ENCODE measurements around the gene ABL1.

DNA sequence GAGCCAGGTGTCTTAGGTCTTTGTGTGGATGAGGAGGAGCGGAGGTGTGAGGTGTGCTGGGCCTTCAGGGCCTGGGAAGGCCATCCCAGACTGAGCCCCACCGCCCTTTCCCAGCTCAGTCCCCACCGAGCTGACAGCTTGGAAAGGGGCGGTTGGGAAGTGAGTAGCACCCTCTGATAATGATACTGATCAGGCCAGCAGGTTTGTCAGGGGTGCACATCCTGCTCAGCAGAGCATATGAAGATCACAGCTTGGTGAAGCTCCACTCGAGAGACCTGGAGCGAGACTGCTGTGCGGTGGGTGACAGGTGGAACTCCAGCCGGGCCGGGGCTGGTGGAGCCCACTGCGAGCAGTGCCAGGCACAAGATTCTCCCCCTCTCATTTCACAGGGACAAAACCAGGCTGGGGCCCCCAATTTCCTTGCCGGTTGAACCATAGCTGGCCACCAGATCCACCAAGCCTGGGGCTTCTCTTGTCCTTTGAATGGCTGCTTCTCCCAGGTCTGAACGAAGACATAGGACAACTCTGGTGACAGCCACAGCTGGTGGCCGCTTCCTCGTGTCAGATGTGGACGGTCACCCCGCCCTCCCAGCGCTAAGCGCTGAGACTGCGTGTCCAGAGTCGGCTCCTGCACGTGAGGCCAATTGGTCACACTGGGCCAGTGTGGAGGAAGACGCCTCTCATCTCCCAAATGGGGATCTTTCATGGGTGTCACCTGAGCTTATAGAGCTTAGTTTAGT is 53.3 kb downstream of the ABL1 start:
- TF ChIP-seq, protein P1, sequence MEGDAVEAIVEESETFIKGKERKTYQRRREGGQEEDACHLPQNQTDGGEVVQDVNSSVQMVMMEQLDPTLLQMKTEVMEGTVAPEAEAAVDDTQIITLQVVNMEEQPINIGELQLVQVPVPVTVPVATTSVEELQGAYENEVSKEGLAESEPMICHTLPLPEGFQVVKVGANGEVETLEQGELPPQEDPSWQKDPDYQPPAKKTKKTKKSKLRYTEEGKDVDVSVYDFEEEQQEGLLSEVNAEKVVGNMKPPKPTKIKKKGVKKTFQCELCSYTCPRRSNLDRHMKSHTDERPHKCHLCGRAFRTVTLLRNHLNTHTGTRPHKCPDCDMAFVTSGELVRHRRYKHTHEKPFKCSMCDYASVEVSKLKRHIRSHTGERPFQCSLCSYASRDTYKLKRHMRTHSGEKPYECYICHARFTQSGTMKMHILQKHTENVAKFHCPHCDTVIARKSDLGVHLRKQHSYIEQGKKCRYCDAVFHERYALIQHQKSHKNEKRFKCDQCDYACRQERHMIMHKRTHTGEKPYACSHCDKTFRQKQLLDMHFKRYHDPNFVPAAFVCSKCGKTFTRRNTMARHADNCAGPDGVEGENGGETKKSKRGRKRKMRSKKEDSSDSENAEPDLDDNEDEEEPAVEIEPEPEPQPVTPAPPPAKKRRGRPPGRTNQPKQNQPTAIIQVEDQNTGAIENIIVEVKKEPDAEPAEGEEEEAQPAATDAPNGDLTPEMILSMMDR (IDR thresholded peaks at IDR 0.05): no peak
- no peak for TF ChIP-seq EP300 (IDR thresholded peaks at IDR 0.05)
- TF ChIP-seq POLR2A (IDR thresholded peaks at IDR 0.05): no peak
